HCT116 (cell line): ENCODE data around the gene HAO1.

ENCODE experiments used
- CTCF ChIP-seq, 3 experiments: fragments of 200-600 bp in 1 of 3; sonication (generic) in 1 of 3; IDR thresholded peaks in 2 of 3; conservative IDR thresholded peaks in 1 of 3; 2 replicates each; pipeline ENCODE4 v1.5.1; 2012 to 2017; ENCODE audit warnings: low read depth in 2 of 3, low read length in 2 of 3, antibody characterized with exemption in 1 of 3, borderline replicate concordance in 1 of 3, control low read depth in 1 of 3, mild to moderate bottlenecking in 1 of 3, mixed read lengths in 1 of 3, mixed run types in 1 of 3, moderate library complexity in 1 of 3; ENCODE audit not compliant: insufficient read depth in 1 of 3
- EZH2 ChIP-seq: fragments of 200-600 bp; sonication (generic); IDR thresholded peaks from 2 replicates; pipeline ENCODE4 v1.6.1; 2017; ENCODE audit warnings: antibody characterized with exemption, mixed run types
- EZH2phosphoT487 ChIP-seq: fragments of 200-600 bp; IDR thresholded peaks from 2 replicates; pipeline ENCODE4 v1.6.1; 2018; ENCODE audit warnings: antibody characterized with exemption, borderline replicate concordance
- MAX ChIP-seq: IDR thresholded peaks from 2 replicates; pipeline ENCODE4 v1.6.1; 2012
- POLR2A ChIP-seq: IDR thresholded peaks from 2 replicates; pipeline ENCODE4 v1.7.0; 2011; ENCODE audit warnings: borderline replicate concordance; ENCODE audit not compliant: insufficient read depth, insufficient read length; ENCODE audit errors: extremely low read depth
- POLR2AphosphoS5 ChIP-seq: IDR thresholded peaks from 2 replicates; pipeline ENCODE4 v1.6.1; 2011; ENCODE audit warnings: mild to moderate bottlenecking, low read depth, low read length, moderate library complexity
- RAD21 ChIP-seq: IDR thresholded peaks from 2 replicates; pipeline ENCODE4 v1.6.1; 2012; ENCODE audit warnings: low read depth, mild to moderate bottlenecking
- YY1 ChIP-seq: IDR thresholded peaks from 2 replicates; pipeline ENCODE4 v1.6.1; 2011; ENCODE audit warnings: low read length, low read depth, moderate library complexity, mild to moderate bottlenecking; ENCODE audit not compliant: insufficient replicate concordance; ENCODE audit errors: extremely low read depth

GRCh38 chr20:7916648-7917047 lies 23.6 kb downstream of the HAO1 start:
- no peak for TF ChIP-seq CTCF (IDR thresholded peaks at IDR 0.05 in 2 of 3, conservative IDR thresholded peaks at IDR 0.05 in 1 of 3; ENCODE audit: borderline replicate concordance in 1 of 3, insufficient read depth in 1 of 3, low read depth in 2 of 3, low read length in 2 of 3)
- no peak for TF ChIP-seq POLR2A
- no peak for TF ChIP-seq POLR2AphosphoS5
- no peak for TF ChIP-seq EZH2
- no peak for TF ChIP-seq EZH2phosphoT487
- no peak for TF ChIP-seq RAD21
- no peak for TF ChIP-seq YY1
- no peak for TF ChIP-seq MAX
